H1 (cell line): ENCODE results near the gene OLAH. TPM values are rescaled to one million over a fixed set of nuclear protein-coding genes. Genes with fewer than 3 reads are reported as not detected.

Source experiments
- ATF2 ChIP-seq: IDR thresholded peaks from 2 replicates; pipeline ENCODE4 v1.6.1; 2012; ENCODE audit warnings: low read length, inconsistent platforms
- CBX5 ChIP-seq: fragments of 300-800, 300-1000 bp; sonication (generic); IDR thresholded peaks from 2 replicates; pipeline ENCODE4 v1.7.1; 2016; ENCODE audit warnings: antibody characterized with exemption, low read length, low read depth
- CHD7 ChIP-seq: fragments of 300-600 bp; sonication (generic); IDR thresholded peaks from 2 replicates; pipeline ENCODE4 v1.7.1; 2012; ENCODE audit warnings: low read length, moderate library complexity, mild to moderate bottlenecking, inconsistent platforms; ENCODE audit not compliant: insufficient replicate concordance
- CREB1 ChIP-seq: IDR thresholded peaks from 2 replicates; pipeline ENCODE4 v1.6.1; 2012; ENCODE audit warnings: inconsistent platforms
- E2F6 ChIP-seq: IDR thresholded peaks from 2 replicates; pipeline ENCODE4 v1.6.1; 2012; ENCODE audit warnings: inconsistent platforms
- FOSL1 ChIP-seq: IDR thresholded peaks from 2 replicates; pipeline ENCODE4 v1.6.1; 2011; ENCODE audit warnings: mild to moderate bottlenecking, low read depth, low read length, moderate library complexity; ENCODE audit not compliant: insufficient read depth
- SP4 ChIP-seq: IDR thresholded peaks from 2 replicates; pipeline ENCODE4 v1.6.1; 2012; ENCODE audit warnings: low read length, inconsistent platforms
- TEAD4 ChIP-seq: IDR thresholded peaks from 2 replicates; pipeline ENCODE4 v1.6.1; 2012; ENCODE audit warnings: low read depth, low read length, inconsistent platforms, mixed read lengths
- polyA plus RNA-seq, 7 experiments: library from polyadenylated mRNA; depleted of rRNA in 3 of 7; stranded (reverse) in 5 of 7; unstranded in 2 of 7; fragments of >200 nt in 5 of 7; fragments of 200-250 nt in 2 of 7; gene quantifications; 1 replicate in 5 of 7; 2 replicates in 1 of 7; 4 replicates in 1 of 7; pipeline versions ENCODE4 v1.2.1 to v1.2.3, GENCODE V29; 2011 to 2013; ENCODE audit warnings: missing spikeins in 2 of 7, mixed read lengths in 2 of 7
- total RNA-seq: library from RNA; stranded (reverse); fragmentation: NEBNext Ultra II Directional; extraction: Animal tissue kit (Norgen Biotek cat#: 25700); gene quantifications from 2 replicates; pipeline ENCODE4 v1.2.1, GENCODE V29; 2021

Gene OLAH
- total and polyA plus RNA-seq, 2 of the 8 experiments (the other 6 are each of a cell fraction or from before 2014, with no cell fraction given), result not detected

- TF ChIP-seq CHD7 (no peak), CREB1 (peak; percentile 7; the same call in 1 of the 2 replicates), FOSL1 (no peak), ATF2 (no peak), CBX5 (no peak), E2F6 (peak; percentile 50), SP4 (no peak), TEAD4 (no peak)
These were observed 44.9 kb downstream of the OLAH start, which contains the start of gene ACBD7 (continued) for GRCh38 chr10:15088428-15089261.
